HG03442 (cell line): Measurements from ENCODE around the gene GUCY1A1.
A peak's percentile ranks its signal among the peaks of the same experiment; 100 is the strongest.

ENCODE experiments used
- ATAC-seq: cut with Tn5 transposase; IDR thresholded peaks from one replicate; pipeline ENCODE4 v1.9.1; 2021; ENCODE audit warnings: mild to moderate bottlenecking, moderate library complexity; ENCODE audit not compliant: unreplicated experiment

Gene GUCY1A1

DNA sequence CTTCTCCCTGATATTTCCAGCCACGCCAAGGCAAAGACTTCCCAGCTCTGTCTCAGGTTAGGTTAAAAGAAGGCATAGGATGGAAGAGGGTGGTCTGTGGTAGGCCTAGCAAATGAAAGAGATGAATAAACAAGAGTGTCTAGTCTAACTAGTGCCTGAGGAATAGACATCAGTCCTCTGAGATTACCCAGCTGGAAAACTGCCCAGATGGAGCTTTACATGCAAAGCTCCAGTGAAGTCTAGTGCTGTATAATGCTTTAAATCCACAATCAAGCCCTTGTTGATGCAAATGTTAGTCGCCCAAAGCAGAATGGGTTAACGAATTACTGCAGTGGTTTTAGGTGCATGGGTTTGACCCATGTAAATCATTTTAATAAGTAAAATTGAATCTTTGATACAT lies 67.4 kb downstream of the GUCY1A1 start:
- no peak for ATAC-seq

DNA sequence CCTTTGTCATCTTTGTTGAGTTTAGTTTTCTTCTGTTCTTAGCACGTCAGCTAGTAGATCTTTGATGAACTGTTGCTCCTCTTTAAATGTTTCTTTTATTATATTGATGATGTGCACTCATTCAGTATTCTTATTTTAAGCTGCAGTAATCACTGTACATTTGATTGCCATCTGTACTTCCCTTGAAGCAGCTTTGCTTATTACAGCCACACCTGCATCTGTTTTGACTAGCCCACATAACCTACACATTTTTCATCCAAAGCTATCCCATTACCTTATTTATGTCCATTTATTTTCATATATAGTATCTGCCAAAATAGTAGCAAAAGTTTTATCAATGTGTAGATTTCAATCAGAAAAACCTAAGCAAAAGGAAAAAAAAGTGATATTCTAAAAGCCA lies 68.3 kb downstream of the GUCY1A1 start:
- no peak for ATAC-seq

DNA sequence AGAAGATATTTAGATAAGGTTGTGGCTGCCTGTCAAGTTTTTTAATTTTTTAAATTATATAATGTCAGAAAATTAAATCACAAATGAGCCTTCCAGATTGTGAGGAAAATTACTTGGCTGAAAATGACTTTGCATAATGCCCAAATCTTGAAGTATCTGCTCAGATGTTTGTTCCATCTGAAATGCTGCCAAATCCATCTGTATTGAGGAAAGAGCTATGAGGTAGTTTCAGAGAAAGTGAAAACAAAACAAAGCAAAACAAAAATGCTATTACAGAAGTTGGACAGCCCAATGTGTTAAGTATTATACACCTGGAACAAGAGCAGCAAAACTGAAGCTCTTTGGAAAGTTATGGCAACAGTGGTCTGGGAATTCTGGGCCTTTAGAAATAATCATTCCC lies 68.8 kb downstream of the GUCY1A1 start:
- no peak for ATAC-seq

DNA sequence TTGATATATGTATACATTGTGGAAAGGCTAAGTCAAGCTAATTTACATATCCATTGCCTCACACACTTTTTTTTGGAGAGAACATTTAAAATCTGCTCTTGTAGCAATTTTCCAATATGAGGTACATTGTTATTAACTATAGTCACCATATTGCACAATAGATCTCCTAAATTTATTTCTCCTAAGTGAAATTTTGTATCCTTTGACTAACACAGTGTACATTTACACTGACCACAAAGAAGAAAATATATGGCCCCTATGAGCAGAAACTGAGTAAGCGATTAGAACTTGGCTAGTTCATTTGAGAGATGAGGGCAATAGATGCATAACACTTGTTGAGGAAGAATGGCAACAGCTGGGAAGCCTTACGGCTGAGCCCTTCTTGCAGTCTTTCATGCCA lies 71.9 kb downstream of the GUCY1A1 start:
- no peak for ATAC-seq

DNA sequence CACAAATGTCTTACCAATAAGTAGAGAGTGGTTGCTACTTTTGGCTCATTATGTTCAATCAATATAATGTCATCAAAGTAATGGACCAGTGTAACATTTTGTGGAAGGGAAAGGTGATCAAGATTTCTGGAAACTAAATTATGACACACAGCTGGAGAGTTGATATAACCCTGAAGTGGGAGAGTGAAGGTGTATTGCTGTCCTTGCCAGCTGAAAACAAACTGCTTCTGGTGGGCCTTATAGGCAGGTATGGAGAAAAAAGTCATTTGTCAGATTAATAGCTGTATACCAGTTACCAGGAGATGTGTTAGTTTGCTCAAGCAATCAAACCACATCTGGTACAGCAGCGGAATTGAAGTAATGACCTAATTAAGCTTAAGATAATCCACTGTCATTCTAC lies 74.9 kb downstream of the GUCY1A1 start:
- ATAC-seq: no peak

DNA sequence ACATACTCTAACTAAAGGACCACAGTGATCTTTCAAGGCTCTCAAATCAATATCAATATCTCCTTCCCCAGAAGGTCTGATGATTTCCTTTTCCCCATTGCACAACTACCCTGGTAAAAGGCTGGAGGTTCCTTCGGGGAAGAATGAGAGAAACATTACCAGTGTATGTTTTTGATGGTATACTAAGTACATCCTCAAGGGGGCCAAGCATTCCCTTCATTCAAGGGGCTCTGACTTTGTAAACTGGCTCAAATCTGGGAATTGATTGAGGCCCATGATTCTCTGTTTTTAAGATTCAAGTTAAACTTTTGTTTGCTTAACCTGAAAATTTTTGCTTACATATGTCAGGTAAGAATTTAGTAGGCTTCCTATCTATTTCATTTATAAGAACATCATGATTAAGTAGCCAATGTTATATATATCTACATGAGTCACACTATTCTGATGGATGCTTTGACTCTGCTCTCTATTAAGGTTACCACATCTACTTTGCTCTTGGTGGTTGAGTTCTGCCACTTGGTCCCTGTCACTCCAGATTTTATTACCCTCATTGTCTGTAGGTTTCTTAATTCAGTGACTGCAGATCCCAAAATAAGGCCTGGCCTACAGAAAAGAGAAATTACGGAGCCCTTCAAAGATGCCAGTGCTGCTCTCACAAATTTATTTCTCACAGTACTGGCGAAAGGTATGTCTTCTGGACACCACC lies 75.8 kb downstream of the GUCY1A1 start:
- no peak for ATAC-seq

DNA sequence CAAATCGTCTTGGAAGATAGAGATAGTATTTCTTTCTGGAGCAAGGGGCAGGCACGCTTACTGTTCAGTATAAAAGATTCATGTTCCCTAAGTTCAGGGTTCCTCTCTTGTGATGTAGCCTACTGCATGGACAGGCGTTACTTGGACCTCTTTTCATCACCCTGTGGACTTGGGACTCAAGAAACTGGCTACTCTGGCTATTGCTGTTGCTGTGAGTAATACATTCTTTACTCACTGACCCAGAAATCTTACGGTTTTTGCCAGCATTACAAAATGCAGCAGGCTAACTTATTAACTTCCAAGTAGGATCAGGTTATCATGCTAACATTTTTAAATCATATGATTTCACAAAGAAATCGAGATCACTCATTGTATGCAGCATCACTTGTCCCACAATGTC lies 79.3 kb downstream of the GUCY1A1 start:
- no peak for ATAC-seq

DNA sequence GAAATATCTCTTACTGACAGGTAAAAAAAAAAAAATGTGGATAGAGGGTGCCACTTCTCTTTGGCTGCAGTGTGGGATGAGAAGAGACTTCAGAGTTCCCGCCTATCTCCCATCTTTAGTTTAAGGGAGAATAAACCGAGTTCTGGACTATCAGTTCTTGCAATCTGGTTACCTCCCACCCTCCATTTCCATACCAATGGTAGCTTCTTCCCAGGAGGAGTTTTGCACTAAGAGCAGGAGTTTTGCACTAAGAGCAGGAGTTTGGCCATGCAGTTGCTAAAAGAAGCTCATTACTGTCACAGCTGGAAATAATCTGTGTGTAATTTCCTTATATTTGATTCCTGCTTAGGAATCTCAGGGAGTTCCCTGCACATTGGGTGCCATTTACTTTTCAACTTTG lies 81.4 kb downstream of the GUCY1A1 start:
- no peak for ATAC-seq

DNA sequence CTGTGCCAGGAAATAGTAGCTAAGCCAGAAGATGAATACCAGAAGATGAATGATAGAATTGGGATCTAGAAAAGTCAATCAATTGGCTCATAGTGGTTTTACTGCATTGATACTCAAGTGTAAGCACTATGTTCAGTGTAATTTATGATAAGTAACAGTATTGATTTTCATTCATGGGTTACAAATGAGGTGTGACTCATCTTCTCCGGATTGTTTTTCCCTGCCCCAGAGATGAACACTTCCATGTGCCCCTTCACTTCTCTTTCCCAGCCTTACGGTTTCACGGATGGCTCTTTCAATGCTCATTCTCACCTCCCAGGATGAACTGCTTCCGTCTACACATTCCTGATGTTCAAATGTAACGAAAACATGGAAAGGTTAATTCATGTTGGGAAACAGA lies 82.4 kb downstream of the GUCY1A1 start:
- no peak for ATAC-seq

DNA sequence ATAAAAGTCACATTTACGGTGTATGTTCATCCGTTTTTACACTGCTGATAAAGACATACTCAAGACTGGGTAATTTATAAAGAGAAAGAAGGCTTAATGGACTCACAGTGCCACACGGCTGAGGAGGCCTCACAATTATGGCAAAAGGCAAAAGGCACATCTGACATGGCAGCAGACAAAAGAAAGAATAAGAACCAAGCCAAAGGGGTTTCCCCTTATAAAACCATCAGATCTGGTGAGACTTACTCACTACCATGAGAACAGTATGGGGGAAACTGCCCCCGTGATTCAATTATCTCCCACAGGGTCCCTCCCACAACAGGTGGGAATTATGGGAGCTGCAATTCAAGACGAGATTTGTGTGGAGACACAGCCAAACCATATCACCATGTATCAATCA lies 84.9 kb downstream of the GUCY1A1 start:
- ATAC-seq: no peak

DNA sequence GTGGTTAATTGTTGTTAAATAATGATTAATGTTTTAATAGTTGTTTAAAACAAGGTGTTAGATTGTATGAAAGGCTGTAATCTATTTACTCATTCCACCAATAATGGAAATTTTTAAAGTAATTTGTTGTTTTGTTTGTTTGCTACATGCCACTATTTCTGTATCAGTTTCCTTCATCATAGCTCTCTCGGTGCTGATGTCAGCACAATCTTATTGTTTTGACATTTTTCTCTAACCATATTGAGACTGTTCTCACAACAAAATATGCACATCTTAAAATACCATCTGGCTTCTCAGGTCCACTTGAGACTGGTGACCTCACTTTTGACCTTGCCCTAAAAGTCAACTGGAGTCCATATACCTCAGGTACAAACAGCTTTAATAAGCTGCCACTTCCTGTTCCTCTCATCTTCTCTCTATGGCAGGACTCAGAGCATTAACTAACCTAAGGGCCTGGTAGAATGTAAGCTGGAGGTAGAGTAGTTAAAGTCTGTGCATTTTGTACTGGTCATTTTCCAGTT lies 91.2 kb downstream of the GUCY1A1 start:
- no peak for ATAC-seq

DNA sequence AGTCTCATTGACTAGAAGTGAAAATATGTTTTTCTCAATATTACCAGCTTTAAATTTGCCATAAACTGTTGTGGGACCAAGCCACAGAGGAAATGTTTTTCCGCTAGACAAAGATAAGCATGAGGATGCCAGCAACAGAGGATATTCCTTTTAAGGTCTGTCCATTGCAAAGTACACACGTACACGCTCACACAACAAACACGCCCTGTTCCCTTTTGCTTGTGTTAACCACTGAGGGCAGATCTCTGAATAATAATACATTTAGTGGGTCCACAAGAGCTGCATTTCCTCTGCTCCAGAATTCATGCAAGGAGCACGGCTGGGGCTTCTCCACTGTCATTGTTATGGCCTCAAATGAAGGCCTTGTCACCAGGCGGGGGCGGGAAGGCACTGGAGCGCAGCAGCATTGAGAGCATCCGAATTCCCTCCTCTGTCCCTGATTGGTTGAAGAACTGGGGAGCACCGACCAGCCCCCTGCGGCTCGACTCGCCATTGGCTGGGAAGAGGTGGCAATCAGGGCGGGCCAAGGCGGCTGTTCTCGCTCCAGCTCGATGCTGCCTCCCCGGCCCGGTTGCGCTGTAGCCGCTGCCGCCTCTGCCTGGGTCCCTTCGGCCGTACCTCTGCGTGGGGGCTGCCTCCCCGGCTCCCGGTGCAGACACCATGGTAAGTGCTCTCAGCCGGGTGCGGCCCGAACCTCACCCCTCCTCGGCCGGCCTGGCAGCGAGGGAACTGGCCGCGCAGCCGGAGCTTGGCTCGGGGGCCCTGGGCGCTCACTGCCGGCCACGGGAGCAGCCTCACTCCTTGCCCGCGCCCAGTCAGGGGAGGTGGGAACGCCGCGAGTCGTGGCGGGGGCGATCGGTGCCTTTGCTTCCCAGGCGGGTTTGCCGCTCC lies 92.1 kb downstream of the GUCY1A1 start, which contains the start of gene GUCY1B1:
Gene GUCY1B1 (plus strand): TSS at position 541 of the 891 bp plus-strand sequence. CDS start 120 bp downstream, at position 661.
- peak; percentile 97 for ATAC-seq

DNA sequence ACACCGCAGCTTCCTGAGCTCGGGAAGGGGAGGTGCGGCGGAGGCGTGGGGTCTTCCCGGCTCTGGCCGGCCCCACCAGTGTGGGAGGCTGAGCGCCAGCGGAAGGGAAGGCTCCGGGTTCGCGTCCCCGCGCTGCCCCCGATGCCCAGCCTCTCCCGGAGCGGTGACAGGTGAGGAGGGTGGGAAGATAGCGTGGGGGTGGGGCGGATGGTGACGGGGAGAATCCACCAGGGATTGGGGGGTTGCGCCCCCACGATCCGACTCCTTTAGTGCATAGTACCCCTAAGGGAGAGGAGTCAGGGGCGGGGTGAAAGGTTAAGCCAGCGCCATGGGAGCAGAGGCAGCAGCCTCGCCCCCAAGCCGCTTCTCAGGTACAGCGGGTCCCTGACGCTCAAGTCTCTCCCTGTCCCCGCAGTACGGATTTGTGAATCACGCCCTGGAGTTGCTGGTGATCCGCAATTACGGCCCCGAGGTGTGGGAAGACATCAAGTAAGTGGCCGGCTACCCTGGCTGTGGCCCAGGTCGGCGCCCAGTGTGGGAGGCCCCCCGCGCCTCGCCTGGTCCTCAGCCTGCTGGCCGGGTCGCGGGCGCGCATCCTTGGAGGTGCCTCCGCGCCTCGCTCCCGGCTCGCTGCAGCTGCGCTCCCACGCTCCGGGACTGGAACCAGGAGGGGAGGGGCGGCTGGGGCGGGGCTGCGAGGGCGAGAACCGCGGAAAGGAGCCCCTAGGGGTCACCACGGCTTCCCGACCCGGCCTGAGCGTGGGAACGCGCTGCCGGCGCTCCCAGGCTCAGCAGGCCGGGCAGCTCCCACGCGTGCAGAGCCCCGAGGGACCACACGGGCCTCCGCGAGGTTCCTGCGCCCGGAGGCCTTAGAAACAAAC lies 93.0 kb downstream of the GUCY1A1 start:
- ATAC-seq: peak; percentile 16

DNA sequence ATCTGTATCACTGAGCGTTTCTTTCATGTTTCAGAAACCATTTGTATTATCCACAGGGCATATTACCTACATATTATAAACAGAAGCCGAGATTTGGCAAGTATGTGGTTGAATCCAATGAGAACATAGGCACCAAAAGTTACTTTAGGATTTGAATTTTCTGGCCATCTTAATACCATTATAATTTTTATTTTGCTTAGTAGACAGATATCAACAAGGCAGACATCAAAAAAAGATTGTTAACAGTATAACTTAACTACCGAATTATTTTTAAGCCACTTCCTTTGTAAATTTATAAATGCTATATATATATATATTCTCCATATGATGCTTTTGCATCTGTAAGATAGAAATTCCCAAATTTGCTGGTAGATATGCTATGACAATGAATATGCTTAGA lies 94.4 kb downstream of the GUCY1A1 start:
- ATAC-seq: no peak

DNA sequence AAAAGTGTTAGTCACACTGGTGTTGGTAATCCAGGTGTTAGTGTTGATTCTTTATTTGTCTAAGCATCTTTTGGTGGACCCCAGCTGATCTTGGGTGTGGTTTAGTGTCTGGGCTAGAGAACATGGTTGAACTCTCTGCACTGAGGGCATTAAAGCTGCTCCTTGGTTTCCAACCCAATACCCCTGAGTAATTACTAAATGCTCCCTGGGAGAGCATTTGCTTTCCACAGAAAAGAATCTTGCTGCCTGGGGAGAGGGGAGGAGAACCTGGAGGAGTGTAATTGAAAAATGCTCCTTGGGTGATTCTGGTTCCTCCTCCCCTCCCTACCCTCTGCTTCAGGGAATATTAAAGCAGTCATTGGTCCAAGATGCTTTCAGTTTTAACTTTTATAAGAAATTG lies 95.3 kb downstream of the GUCY1A1 start:
- no peak for ATAC-seq

DNA sequence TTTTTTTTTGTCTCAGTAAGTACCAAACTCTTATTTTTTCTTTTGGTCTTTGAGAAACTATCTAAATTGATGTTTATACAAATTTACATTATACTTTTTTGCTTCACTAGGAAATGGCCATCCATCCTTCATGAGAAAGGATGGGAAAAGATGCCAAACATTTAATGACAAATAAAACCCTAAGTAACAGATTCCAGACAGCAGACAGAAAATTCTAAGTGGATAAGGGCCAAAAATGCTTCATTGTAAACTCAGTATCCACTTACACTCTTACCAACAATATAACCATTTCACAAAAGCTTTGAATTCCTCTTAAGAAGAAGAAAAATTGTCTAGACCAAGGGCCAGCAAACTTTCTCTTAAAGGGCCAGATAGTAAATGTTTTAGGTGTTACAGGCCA lies 95.7 kb downstream of the GUCY1A1 start:
- no peak for ATAC-seq

DNA sequence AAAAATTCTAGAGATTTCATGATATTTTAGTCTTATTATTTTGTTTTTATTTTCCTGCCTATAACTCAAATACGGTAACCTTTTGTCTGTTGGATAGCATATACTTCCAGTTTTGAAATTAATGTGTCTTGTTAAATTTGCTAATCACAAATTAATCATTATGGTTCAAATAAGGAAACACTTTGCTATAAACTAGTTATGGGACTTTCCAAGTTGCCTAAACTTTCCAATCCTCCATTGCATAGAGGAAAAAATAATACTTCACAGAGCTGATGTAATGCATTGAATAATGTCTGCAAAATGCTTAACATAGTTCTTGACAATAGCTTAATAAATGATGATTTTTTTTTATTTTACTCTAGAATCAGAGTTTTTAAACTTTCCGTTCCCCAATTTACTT lies 96.9 kb downstream of the GUCY1A1 start:
- ATAC-seq: no peak

DNA sequence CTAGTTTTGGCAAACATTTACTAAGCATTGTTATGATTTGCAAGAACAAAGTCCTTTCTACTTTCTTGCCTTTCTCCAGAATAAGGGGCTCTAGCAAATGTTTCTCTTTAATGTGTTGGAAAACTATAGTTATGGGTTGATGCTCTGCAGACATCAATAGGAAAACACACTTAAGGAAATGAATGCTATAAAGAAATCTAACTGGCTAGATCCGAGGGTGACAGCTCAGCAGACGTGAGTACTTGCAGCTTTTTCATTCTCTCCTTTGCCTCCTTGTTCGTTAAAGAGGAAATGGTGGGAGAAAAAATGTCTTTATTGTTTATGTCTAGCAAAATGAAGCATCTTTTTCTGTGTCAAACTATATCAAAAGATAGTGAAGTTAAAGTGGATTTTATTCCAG lies 98.5 kb downstream of the GUCY1A1 start:
- no peak for ATAC-seq

DNA sequence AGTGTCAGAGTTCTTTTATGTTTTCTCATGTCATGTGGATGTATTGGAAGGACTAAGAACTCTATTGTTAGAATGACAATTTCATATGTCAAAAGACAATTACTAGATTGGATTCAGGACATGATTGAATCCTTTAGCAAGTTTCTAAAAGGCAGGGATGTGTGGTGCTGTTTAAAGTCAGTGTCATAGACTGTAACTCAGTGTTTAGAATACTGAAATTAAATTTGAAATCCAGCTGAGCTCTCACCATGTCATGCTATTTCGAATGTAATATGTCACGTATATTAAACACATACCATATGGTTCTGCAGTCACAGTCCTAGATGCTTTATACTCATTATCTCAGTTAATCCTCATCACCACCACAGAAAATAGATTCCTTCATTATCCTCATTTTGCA lies 100.0 kb downstream of the GUCY1A1 start:
- no peak for ATAC-seq

DNA sequence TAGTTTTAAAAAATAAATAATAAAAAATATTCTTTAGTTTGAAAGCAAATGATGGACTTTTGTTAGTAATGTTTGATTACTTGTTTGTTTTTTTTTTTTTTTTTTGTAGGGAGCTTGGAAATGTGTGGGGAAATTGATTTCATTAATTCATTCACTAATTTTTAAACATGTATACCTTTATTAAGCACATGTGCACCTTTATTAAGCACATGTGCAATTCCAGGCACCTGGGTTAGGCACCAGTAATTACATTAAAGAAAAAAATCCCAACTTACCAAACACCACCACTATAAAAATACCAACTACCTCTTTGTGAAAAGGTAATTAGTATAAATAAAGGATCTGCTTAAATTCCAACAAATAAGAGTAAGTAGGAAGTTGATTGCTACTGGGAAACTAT lies 101.7 kb downstream of the GUCY1A1 start:
- ATAC-seq: no peak

DNA sequence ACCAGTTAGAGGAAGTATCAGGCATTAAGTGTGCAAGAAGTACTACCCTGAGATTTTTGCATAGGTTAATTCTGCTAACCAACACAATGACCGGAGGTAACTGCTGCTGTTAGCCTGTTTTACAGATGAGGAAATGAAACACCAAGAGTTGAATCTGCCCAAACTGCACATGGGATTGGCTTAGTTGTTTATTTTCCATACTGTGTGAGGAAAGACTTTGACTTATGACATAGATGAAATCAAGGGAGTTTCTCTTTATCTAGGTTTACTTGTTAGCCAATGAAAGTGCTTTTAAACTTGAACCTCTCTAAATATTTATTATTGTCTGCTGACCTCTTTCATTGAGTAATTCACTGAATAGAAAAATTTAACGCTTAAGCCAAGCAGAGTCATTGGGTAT lies 102.4 kb downstream of the GUCY1A1 start:
- peak; percentile 72 for ATAC-seq
